ENCODE results near the gene PFN4.

The PFN4 gene, protein sequence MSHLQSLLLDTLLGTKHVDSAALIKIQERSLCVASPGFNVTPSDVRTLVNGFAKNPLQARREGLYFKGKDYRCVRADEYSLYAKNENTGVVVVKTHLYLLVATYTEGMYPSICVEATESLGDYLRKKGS

DNA sequence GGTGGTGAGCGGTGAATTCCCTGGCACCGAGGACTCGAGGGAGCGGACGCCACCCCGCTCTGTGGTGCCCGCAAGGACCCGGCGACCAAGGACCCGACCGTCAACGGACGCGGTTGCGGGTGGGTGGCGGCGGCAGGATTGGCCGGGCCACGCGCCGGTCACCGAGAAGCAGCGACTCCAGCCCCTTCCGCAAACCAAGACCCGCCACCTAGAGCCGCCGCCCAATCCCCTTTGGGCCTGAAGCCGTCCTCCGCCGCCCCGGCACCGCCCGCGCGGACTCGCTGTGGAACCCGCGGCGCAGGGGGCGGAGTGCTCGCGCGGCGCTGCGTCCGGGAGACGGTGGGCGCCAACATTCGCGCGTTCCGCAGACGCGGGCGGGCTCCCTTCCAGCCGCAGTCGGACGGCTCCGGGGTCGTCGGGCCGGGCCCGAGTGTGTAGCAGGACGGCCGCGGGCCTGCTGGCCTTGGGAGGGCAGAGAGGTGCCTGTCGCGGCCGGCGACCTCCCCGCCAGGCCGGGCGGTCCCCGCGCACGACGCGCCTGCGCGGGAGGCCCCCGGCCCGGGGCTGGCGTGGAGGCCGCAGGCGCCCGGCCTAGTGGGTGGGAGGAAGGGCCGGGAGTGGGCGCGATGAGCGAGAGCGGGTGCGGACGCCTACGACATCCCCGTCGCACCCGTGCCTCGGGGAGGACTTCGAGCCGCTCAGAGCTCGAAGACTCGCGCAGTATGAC is at the start of gene PFN4, which contains the start of gene FAM228B:
TSS of gene PFN4 (minus strand) at position 140 of the 727 bp plus-strand sequence. CDS start 799 bp downstream, outside the sequence.
TSS of gene FAM228B (plus strand) at position 275 of the 727 bp plus-strand sequence. CDS start 893 bp downstream, outside the sequence.
- H3K9me2 ChIP-seq (replicated peaks; ENCODE audit: control insufficient read depth, low read length), result no peaks in the 10 kb centered on the region
- H3K79me2 ChIP-seq (ENCODE audit: control insufficient read depth, low read length), result peaks cover 27% of the 10 kb centered on the region
- no peaks in the 10 kb centered on the region for H4K20me1 ChIP-seq (ENCODE audit: control insufficient read depth, insufficient read depth, low read depth, low read length)
- H3K4me1 ChIP-seq (ENCODE audit: control insufficient read depth, low read length), result peaks cover 31% of the 10 kb centered on the region
- no peaks in the 10 kb centered on the region for H3K9me3 ChIP-seq (ENCODE audit: control insufficient read depth, insufficient read depth, low read length)
- peak within 1 kb of the TSS; percentile 87 for H3K4me3 ChIP-seq (ENCODE audit: low read length)
- peak within 1 kb of the TSS; percentile 68 for H3K27ac ChIP-seq (ENCODE audit: low read depth, low read length)
- TF ChIP-seq, protein P1, sequence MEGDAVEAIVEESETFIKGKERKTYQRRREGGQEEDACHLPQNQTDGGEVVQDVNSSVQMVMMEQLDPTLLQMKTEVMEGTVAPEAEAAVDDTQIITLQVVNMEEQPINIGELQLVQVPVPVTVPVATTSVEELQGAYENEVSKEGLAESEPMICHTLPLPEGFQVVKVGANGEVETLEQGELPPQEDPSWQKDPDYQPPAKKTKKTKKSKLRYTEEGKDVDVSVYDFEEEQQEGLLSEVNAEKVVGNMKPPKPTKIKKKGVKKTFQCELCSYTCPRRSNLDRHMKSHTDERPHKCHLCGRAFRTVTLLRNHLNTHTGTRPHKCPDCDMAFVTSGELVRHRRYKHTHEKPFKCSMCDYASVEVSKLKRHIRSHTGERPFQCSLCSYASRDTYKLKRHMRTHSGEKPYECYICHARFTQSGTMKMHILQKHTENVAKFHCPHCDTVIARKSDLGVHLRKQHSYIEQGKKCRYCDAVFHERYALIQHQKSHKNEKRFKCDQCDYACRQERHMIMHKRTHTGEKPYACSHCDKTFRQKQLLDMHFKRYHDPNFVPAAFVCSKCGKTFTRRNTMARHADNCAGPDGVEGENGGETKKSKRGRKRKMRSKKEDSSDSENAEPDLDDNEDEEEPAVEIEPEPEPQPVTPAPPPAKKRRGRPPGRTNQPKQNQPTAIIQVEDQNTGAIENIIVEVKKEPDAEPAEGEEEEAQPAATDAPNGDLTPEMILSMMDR (IDR thresholded peaks at IDR 0.05; ENCODE audit: low read depth, low read length, poor library complexity, severe bottlenecking), result no peak
- TF ChIP-seq EZH2phosphoT487 (IDR thresholded peaks at IDR 0.05; ENCODE audit: borderline replicate concordance, low read length), result no peak
- no peaks in the 10 kb centered on the region for H3K36me3 ChIP-seq (ENCODE audit: control insufficient read depth, low read length)
- H3F3A ChIP-seq (ENCODE audit: control insufficient read depth, insufficient read depth), result peaks cover 15% of the 10 kb centered on the region; the same call in 1 of the 2 replicates
- no peaks in the 10 kb centered on the region for H3K27me3 ChIP-seq (ENCODE audit: control insufficient read depth, low read length)
- H3K4me2 ChIP-seq (ENCODE audit: low read length), result peak within 1 kb of the TSS; percentile 79

- Histone ChIP-seq H3K79me2 (ENCODE audit: control insufficient read depth, low read length) (no peaks in the 10 kb centered on the region), H3F3A (ENCODE audit: control insufficient read depth, insufficient read depth) (no peaks in the 10 kb centered on the region), H3K4me3 (ENCODE audit: low read length) (no peak overlapping the region), H3K9me2 (replicated peaks; ENCODE audit: control insufficient read depth, low read length) (no peaks in the 10 kb centered on the region), H3K27me3 (ENCODE audit: control insufficient read depth, low read length) (no peaks in the 10 kb centered on the region), H3K4me1 (ENCODE audit: control insufficient read depth, low read length) (peaks cover 6% of the 10 kb centered on the region), H4K20me1 (ENCODE audit: control insufficient read depth, insufficient read depth, low read depth, low read length) (no peaks in the 10 kb centered on the region), H3K9me3 (ENCODE audit: control insufficient read depth, insufficient read depth, low read length) (no peaks in the 10 kb centered on the region), H3K36me3 (ENCODE audit: control insufficient read depth, low read length) (no peaks in the 10 kb centered on the region), H3K4me2 (ENCODE audit: low read length) (no peak overlapping the region), H3K27ac (ENCODE audit: low read depth, low read length) (no peak overlapping the region)
- no peak for TF ChIP-seq EZH2phosphoT487 (IDR thresholded peaks at IDR 0.05; ENCODE audit: borderline replicate concordance, low read length)
- TF ChIP-seq, protein P1 (IDR thresholded peaks at IDR 0.05; ENCODE audit: low read depth, low read length, poor library complexity, severe bottlenecking), result no peak
Observed at GRCh38 chr2:24169023-24169422, 45.9 kb upstream of the PFN4 start.

- no peak overlapping the region for H3K27ac ChIP-seq (ENCODE audit: low read depth, low read length)
- no peaks in the 10 kb centered on the region for H3K9me2 ChIP-seq (replicated peaks; ENCODE audit: control insufficient read depth, low read length)
- H3K36me3 ChIP-seq (ENCODE audit: control insufficient read depth, low read length), result no peaks in the 10 kb centered on the region
- no peak overlapping the region for H3K4me3 ChIP-seq (ENCODE audit: low read length)
- peak overlapping the region; percentile 22 for H3K4me2 ChIP-seq (ENCODE audit: low read length)
- no peaks in the 10 kb centered on the region for H4K20me1 ChIP-seq (ENCODE audit: control insufficient read depth, insufficient read depth, low read depth, low read length)
- H3K79me2 ChIP-seq (ENCODE audit: control insufficient read depth, low read length), result no peaks in the 10 kb centered on the region
- H3K27me3 ChIP-seq (ENCODE audit: control insufficient read depth, low read length), result no peaks in the 10 kb centered on the region
- no peaks in the 10 kb centered on the region for H3K9me3 ChIP-seq (ENCODE audit: control insufficient read depth, insufficient read depth, low read length)
- no peaks in the 10 kb centered on the region for H3F3A ChIP-seq (ENCODE audit: control insufficient read depth, insufficient read depth)
- peaks cover 6% of the 10 kb centered on the region for H3K4me1 ChIP-seq (ENCODE audit: control insufficient read depth, low read length)
- TF ChIP-seq EZH2phosphoT487 (IDR thresholded peaks at IDR 0.05; ENCODE audit: borderline replicate concordance, low read length), result no peak
- TF ChIP-seq, protein P1 (IDR thresholded peaks at IDR 0.05; ENCODE audit: low read depth, low read length, poor library complexity, severe bottlenecking), result peak; percentile 100
Observed at GRCh38 chr2:24164416-24164973, 41.4 kb upstream of the PFN4 start.
